ENCODE results near the gene LHX4. TPM values are rescaled to one million over a fixed set of nuclear protein-coding genes. Genes with fewer than 3 reads are reported as not detected.
A peak's percentile ranks its signal among the peaks of the same experiment; 100 is the strongest.

The LHX4 gene
- total RNA-seq, 1 donor from 2014 or later: not detected

GRCh38 chr1:180252638-180253536 is 22.8 kb downstream of the LHX4 start:
- H3K4me3 ChIP-seq (ENCODE audit: low read depth, low read length): no peak overlapping the region
- peak; percentile 95 for TF ChIP-seq CTCF (conservative IDR thresholded peaks at IDR 0.05; ENCODE audit: low read depth, low read length)
- DNase-seq (ENCODE audit: low read depth): no peak

- DNase-seq (ENCODE audit: low read depth): no peak
- H3K4me3 ChIP-seq (ENCODE audit: low read depth, low read length): no peak overlapping the region
- no peak for TF ChIP-seq CTCF (conservative IDR thresholded peaks at IDR 0.05; ENCODE audit: low read depth, low read length)
These were observed 23.8 kb downstream of the LHX4 start for GRCh38 chr1:180253585-180254495.

GRCh38 chr1:180254496-180254819 is 24.4 kb downstream of the LHX4 start:
- TF ChIP-seq CTCF (conservative IDR thresholded peaks at IDR 0.05; ENCODE audit: low read depth, low read length): no peak
- DNase-seq (ENCODE audit: low read depth): no peak

GRCh38 chr1:180254854-180255253 is 24.8 kb downstream of the LHX4 start:
- no peak overlapping the region for H3K4me3 ChIP-seq (ENCODE audit: low read depth, low read length)
- DNase-seq (ENCODE audit: low read depth): no peak
- no peak for TF ChIP-seq CTCF (conservative IDR thresholded peaks at IDR 0.05; ENCODE audit: low read depth, low read length)

More at GRCh38 chr1:180254496-180254819, 24.4 kb downstream of the LHX4 start:
- H3K4me3 ChIP-seq (ENCODE audit: low read depth, low read length): no peak overlapping the region

GRCh38 chr1:180255536-180256340 is 25.7 kb downstream of the LHX4 start:
- TF ChIP-seq CTCF (conservative IDR thresholded peaks at IDR 0.05; ENCODE audit: low read depth, low read length): no peak
- DNase-seq (ENCODE audit: low read depth): no peak
- no peak overlapping the region for H3K4me3 ChIP-seq (ENCODE audit: low read depth, low read length)

- DNase-seq (ENCODE audit: low read depth): no peak
- H3K4me3 ChIP-seq (ENCODE audit: low read depth, low read length): no peak overlapping the region
- TF ChIP-seq CTCF (conservative IDR thresholded peaks at IDR 0.05; ENCODE audit: low read depth, low read length): no peak
These were observed 26.4 kb downstream of the LHX4 start for GRCh38 chr1:180256341-180257027.
